Measurements from ENCODE around the gene BID.

GRCh38 chr22:17706947-17707346 is 67.3 kb downstream of the BID start:
- TF ChIP-seq EZH2phosphoT487 (IDR thresholded peaks at IDR 0.05; ENCODE audit: borderline replicate concordance, low read length), result no peak
- no peak for TF ChIP-seq CTCF (IDR thresholded peaks at IDR 0.05; ENCODE audit: low read depth, low read length, poor library complexity, severe bottlenecking)

Measured in DOHH2 (cell line).